IMR-90 (cell line): ENCODE data around the gene TCERG1L. TPM values are rescaled to one million over a fixed set of nuclear protein-coding genes. Genes with fewer than 3 reads are reported as not detected.

Source experiments
- ATAC-seq: fragments of 200-7000 bp; cut with Tn5 transposase; 2 replicates; pipeline ENCODE4 v1.9.1; 2020; ENCODE audit warnings: low read depth, mild to moderate bottlenecking, moderate library complexity
- BruUV-seq: library from RNA; stranded (reverse); fragments of 400-500 nt; replicated peaks from 2 replicates; lab custom pipeline; 2021; lab: Mats Ljungman, UMichigan
- CTCF ChIA-PET: fragments of 300-600 bp; formaldehyde crosslinking; extraction: SDS; loops from one replicate; lab custom pipeline; 2021; ENCODE audit warnings: antibody characterized with exemption; lab: Yijun Ruan, JAX
- POLR2A ChIA-PET: fragments of 300-600 bp; sonication (Branson Sonifier 250); formaldehyde crosslinking; loops from one replicate; lab custom pipeline; 2022; ENCODE audit warnings: antibody characterized with exemption; ENCODE audit not compliant: unreplicated experiment; lab: Charles Lee
- DNase-seq: peaks from one replicate; pipeline ENCODE4 v3.0.0; 2013
- H2AFZ ChIP-seq: replicated peaks from 2 replicates; pipeline ENCODE3; 2013; ENCODE audit warnings: low read length, mild to moderate bottlenecking; ENCODE audit not compliant: poor library complexity
- H2AK5ac ChIP-seq: 2 replicates; pipeline ENCODE4 v1.6.1; 2013; ENCODE audit warnings: low read depth, low read length, inconsistent platforms
- H2AK9ac ChIP-seq: replicated peaks from 2 replicates; pipeline ENCODE3; 2013; ENCODE audit warnings: mild to moderate bottlenecking, low read depth, low read length, moderate library complexity; ENCODE audit not compliant: poor library complexity
- H2BK120ac ChIP-seq: 2 replicates; pipeline ENCODE4 v1.6.1; 2013; ENCODE audit warnings: low read depth, low read length, inconsistent platforms
- H2BK15ac ChIP-seq: 3 replicates; pipeline ENCODE4 v1.6.1; 2013; ENCODE audit warnings: low read depth, low read length, inconsistent platforms
- H2BK20ac ChIP-seq: 2 replicates; pipeline ENCODE4 v1.6.1; 2013; ENCODE audit warnings: low read depth, mild to moderate bottlenecking, inconsistent platforms, low read length, moderate library complexity
- H2BK5ac ChIP-seq: 2 replicates; pipeline ENCODE4 v1.6.1; 2013; ENCODE audit warnings: mild to moderate bottlenecking, low read depth, low read length, inconsistent platforms; ENCODE audit not compliant: poor library complexity, severe bottlenecking
- H3K14ac ChIP-seq: replicated peaks from 2 replicates; pipeline ENCODE4 v1.6.1; 2013; ENCODE audit warnings: low read depth, low read length, inconsistent platforms
- H3K18ac ChIP-seq: 2 replicates; pipeline ENCODE4 v1.6.1; 2013; ENCODE audit warnings: low read depth, low read length, control low read depth
- H3K23ac ChIP-seq: 2 replicates; pipeline ENCODE4 v1.6.1; 2013; ENCODE audit warnings: low read depth, low read length, inconsistent platforms
- H3K27ac ChIP-seq: 2 replicates; pipeline ENCODE4 v1.5.1; 2013; ENCODE audit warnings: mild to moderate bottlenecking, control low read depth, low read length; ENCODE audit not compliant: insufficient read depth
- H3K27me3 ChIP-seq: 2 replicates; pipeline ENCODE4 v1.6.1; 2013; ENCODE audit warnings: low read length; ENCODE audit not compliant: control insufficient read depth, insufficient read depth
- H3K36me3 ChIP-seq: 2 replicates; pipeline ENCODE4 v1.6.1; 2013; ENCODE audit warnings: low read length, mixed read lengths; ENCODE audit not compliant: control insufficient read depth, insufficient read depth
- H3K4ac ChIP-seq: 2 replicates; pipeline ENCODE4 v1.6.1; 2013; ENCODE audit warnings: low read depth, low read length, inconsistent platforms
- H3K4me1 ChIP-seq: 2 replicates; pipeline ENCODE4 v1.6.1; 2013; ENCODE audit warnings: low read length, mixed read lengths; ENCODE audit not compliant: control insufficient read depth, insufficient read depth
- H3K4me2 ChIP-seq: 2 replicates; pipeline ENCODE4 v1.6.1; 2013; ENCODE audit warnings: low read depth, mild to moderate bottlenecking, control low read depth, low read length, moderate library complexity
- H3K4me3 ChIP-seq: 2 replicates; pipeline ENCODE4 v1.5.1; 2013; ENCODE audit warnings: low read depth, mild to moderate bottlenecking, control low read depth, low read length, moderate library complexity; ENCODE audit not compliant: insufficient read depth
- H3K56ac ChIP-seq: 2 replicates; pipeline ENCODE4 v1.6.1; 2013; ENCODE audit warnings: low read length, inconsistent platforms; ENCODE audit not compliant: insufficient read depth; ENCODE audit errors: extremely low read depth
- H3K79me1 ChIP-seq, 2 experiments: 2 replicates each; pipeline ENCODE4 v1.6.1; 2013; ENCODE audit warnings: low read length in 2 of 2, inconsistent platforms in 1 of 2, low read depth in 1 of 2
- H3K9ac ChIP-seq: 2 replicates; pipeline ENCODE4 v1.6.1; 2013; ENCODE audit warnings: low read depth, low read length, control low read depth
- H3K9me1 ChIP-seq: 2 replicates; pipeline ENCODE4 v1.6.1; 2013; ENCODE audit warnings: low read length, inconsistent platforms; ENCODE audit not compliant: insufficient read depth
- H3K9me3 ChIP-seq: 2 replicates; pipeline ENCODE4 v1.6.1; 2013; ENCODE audit warnings: low read length; ENCODE audit not compliant: control insufficient read depth, insufficient read depth
- H4K20me1 ChIP-seq: 2 replicates; pipeline ENCODE4 v1.6.1; 2013; ENCODE audit warnings: low read length, inconsistent platforms; ENCODE audit not compliant: insufficient read depth
- H4K5ac ChIP-seq: 2 replicates; pipeline ENCODE4 v1.6.1; 2013; ENCODE audit warnings: mild to moderate bottlenecking, low read depth, low read length, control low read depth
- H4K8ac ChIP-seq, 2 experiments: 2 replicates each; pipeline ENCODE4 v1.6.1; 2013; ENCODE audit warnings: low read depth in 2 of 2, low read length in 2 of 2, control low read depth in 1 of 2, inconsistent platforms in 1 of 2
- H4K91ac ChIP-seq: 2 replicates; pipeline ENCODE4 v1.6.1; 2013; ENCODE audit warnings: low read depth, low read length, inconsistent platforms; ENCODE audit not compliant: insufficient read depth
- MAFK ChIP-seq: IDR thresholded peaks from 2 replicates; pipeline ENCODE4 v1.6.1; 2012; ENCODE audit warnings: low read depth, low read length, improper control_type of control experiment
- MAZ ChIP-seq: IDR thresholded peaks from 2 replicates; pipeline ENCODE4 v1.6.1; 2012; ENCODE audit warnings: low read depth, mild to moderate bottlenecking, low read length, improper control_type of control experiment, moderate library complexity, borderline replicate concordance
- MXI1 ChIP-seq: IDR thresholded peaks from 2 replicates; pipeline ENCODE4 v1.6.1; 2012; ENCODE audit warnings: low read depth, mild to moderate bottlenecking, low read length, moderate library complexity, borderline replicate concordance
- POLR2A ChIP-seq: IDR thresholded peaks from 2 replicates; pipeline ENCODE4 v1.6.1; 2012; ENCODE audit warnings: mild to moderate bottlenecking, low read depth, low read length
- RAD21 ChIP-seq: IDR thresholded peaks from 2 replicates; pipeline ENCODE4 v1.6.1; 2012; ENCODE audit warnings: low read length, improper control_type of control experiment
- RCOR1 ChIP-seq: IDR thresholded peaks from 2 replicates; pipeline ENCODE4 v1.6.1; 2012; ENCODE audit warnings: mild to moderate bottlenecking, low read length, improper control_type of control experiment; ENCODE audit not compliant: insufficient replicate concordance
- SMC3 ChIP-seq: fragments of 150-350 bp; IDR thresholded peaks from 2 replicates; pipeline ENCODE4 v1.6.1; 2016; ENCODE audit warnings: low read depth, mild to moderate bottlenecking, antibody characterized with exemption, low read length, moderate library complexity
- WGBS, 2 experiments: methylation state at CpG; one replicate each; pipeline versions ENCODE4 v1.1.5 to v1.1.7; 2013; ENCODE audit warnings: missing lambda C conversion rate in 2 of 2; ENCODE audit not compliant: insufficient read length in 1 of 2; ENCODE audit errors: extremely low coverage in 2 of 2; 5-methylcytosine and 5-hydroxymethylcytosine counted together
- dilution Hi-C: fragments of 300-500 bp; cut with HindIII; formaldehyde crosslinking; loops from one replicate; pipeline ENCODE4 v1.14.3; 2018; ENCODE audit warnings: low sequenced_read_pairs; ENCODE audit not compliant: unreplicated experiment
- in situ Hi-C: fragments of 300-500 bp; cut with MboI; formaldehyde crosslinking; loops from 3 replicates; pipeline ENCODE4 v1.14.3; 2019; ENCODE audit warnings: low sequenced_read_pairs, inconsistent platforms, mixed read lengths
- intact Hi-C: fragments of 100-400 bp; cut with micrococcal nuclease; formaldehyde crosslinking; loops from 2 replicates; pipeline ENCODE4 v1.10.0; 2022
- polyA plus RNA-seq, 3 experiments: library from polyadenylated mRNA; depleted of rRNA; stranded (reverse); fragments of >200 nt; gene quantifications; 2 replicates each; pipeline ENCODE4 v1.2.3, GENCODE V29; 2012; ENCODE audit warnings: low replicate concordance in 1 of 3
- total RNA-seq: library from RNA; depleted of rRNA; stranded (reverse); fragments of >200 nt; gene quantifications from 2 replicates; pipeline ENCODE4 v1.2.3, GENCODE V29; 2012
- TF ChIP-seq, protein P1 (sequence below): conservative IDR thresholded peaks from 2 replicates; pipeline ENCODE4 v1.5.1; 2012; ENCODE audit warnings: mild to moderate bottlenecking, low read depth, low read length, improper control_type of control experiment
- TF ChIP-seq, protein P2 (sequence below): fragments of 150-350 bp; IDR thresholded peaks from 2 replicates; pipeline ENCODE4 v1.6.1; 2016; ENCODE audit warnings: low read depth, mild to moderate bottlenecking, low read length, moderate library complexity, borderline replicate concordance

TCERG1L gene
- total and polyA plus RNA-seq, 2 of the 4 experiments (the other 2 are of a cell fraction) = not detected

DNA sequence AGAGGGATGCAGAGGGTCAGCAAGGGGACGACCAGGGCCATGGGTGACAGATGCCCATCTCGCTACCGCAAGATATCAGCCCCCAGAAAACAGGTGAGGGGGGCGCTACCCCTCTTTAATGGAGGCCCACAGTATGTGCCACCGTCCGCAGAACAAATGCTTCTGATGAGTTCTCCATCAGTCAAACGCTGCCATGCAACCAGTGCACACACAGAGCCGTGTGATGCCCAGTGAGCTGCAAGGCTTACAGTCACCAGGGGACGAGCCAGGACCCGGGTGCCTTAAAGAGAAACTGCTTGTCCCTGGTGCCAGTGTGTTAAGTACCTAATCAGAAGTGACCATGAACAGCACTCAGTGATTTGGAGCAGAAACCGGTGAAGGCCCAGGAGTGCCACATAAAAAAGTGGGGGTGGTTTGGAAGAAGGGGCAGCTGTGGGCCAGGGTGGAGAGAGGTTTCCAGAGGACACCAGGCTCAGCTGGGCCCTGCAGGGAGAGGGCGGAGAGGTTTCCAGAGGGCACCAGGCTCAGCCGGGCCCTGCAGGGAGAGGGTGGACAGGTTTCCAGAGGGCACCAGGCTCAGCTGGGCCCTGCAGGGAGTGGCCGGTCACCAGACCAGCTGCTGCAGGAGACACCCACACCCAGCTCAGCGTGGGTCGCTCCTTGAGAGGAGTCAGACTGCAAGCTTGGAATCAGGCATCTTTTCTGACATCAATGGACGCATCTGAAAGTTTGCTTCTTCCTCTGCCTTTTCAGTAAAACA lies 50.9 kb downstream of the TCERG1L start:
- H4K91ac ChIP-seq = no peak overlapping the region
- dilution Hi-C loops (no loop called here), intact Hi-C loops (no loop called here), in situ Hi-C loops (no loop called here)
- no peak overlapping the region for H3K4me3 ChIP-seq
- H3K36me3 ChIP-seq = no peaks in the 10 kb centered on the region
- no peak overlapping the region for H4K5ac ChIP-seq
- no peak overlapping the region for H2AK5ac ChIP-seq
- no peak overlapping the region for H2AK9ac ChIP-seq
- no peak overlapping the region for H2BK20ac ChIP-seq
- H3K23ac ChIP-seq = no peak overlapping the region
- no TSS peak for BruUV-seq
- no peak overlapping the region for H3K18ac ChIP-seq
- H3K56ac ChIP-seq = no peak overlapping the region
- H3K9me1 ChIP-seq = no peaks in the 10 kb centered on the region
- WGBS, 2 experiments = 72% methylated on average over 10 of the region's 17 CpGs; no CpG with 5 or more reads in 1 of the 2 experiments
- H3K4me1 ChIP-seq = no peaks in the 10 kb centered on the region
- H2BK120ac ChIP-seq = no peak overlapping the region
- no peaks in the 10 kb centered on the region for H3K79me1 ChIP-seq
- no peak overlapping the region for H3K4me2 ChIP-seq
- H4K20me1 ChIP-seq = no peaks in the 10 kb centered on the region
- no peaks in the 10 kb centered on the region for H3K27me3 ChIP-seq
- ChIA-PET POLR2A (no interaction called here), CTCF (no interaction called here)
- no peak overlapping the region for H3K14ac ChIP-seq
- no peak overlapping the region for H3K9ac ChIP-seq
- TF ChIP-seq MXI1 = no peak
- TF ChIP-seq RCOR1 = no peak
- TF ChIP-seq, protein P1, sequence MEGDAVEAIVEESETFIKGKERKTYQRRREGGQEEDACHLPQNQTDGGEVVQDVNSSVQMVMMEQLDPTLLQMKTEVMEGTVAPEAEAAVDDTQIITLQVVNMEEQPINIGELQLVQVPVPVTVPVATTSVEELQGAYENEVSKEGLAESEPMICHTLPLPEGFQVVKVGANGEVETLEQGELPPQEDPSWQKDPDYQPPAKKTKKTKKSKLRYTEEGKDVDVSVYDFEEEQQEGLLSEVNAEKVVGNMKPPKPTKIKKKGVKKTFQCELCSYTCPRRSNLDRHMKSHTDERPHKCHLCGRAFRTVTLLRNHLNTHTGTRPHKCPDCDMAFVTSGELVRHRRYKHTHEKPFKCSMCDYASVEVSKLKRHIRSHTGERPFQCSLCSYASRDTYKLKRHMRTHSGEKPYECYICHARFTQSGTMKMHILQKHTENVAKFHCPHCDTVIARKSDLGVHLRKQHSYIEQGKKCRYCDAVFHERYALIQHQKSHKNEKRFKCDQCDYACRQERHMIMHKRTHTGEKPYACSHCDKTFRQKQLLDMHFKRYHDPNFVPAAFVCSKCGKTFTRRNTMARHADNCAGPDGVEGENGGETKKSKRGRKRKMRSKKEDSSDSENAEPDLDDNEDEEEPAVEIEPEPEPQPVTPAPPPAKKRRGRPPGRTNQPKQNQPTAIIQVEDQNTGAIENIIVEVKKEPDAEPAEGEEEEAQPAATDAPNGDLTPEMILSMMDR = no peak
- no peak for TF ChIP-seq POLR2A
- TF ChIP-seq SMC3 = no peak
- TF ChIP-seq MAFK = no peak
- TF ChIP-seq MAZ = no peak
- TF ChIP-seq RAD21 = no peak
- TF ChIP-seq, protein P2, sequence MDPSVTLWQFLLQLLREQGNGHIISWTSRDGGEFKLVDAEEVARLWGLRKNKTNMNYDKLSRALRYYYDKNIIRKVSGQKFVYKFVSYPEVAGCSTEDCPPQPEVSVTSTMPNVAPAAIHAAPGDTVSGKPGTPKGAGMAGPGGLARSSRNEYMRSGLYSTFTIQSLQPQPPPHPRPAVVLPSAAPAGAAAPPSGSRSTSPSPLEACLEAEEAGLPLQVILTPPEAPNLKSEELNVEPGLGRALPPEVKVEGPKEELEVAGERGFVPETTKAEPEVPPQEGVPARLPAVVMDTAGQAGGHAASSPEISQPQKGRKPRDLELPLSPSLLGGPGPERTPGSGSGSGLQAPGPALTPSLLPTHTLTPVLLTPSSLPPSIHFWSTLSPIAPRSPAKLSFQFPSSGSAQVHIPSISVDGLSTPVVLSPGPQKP = no peak
- H2AFZ ChIP-seq = no peak overlapping the region
- no peak overlapping the region for H2BK5ac ChIP-seq
- peaks cover 47% of the 10 kb centered on the region for H3K9me3 ChIP-seq
- no peak overlapping the region for H3K27ac ChIP-seq
- no peak overlapping the region for H3K4ac ChIP-seq
- H2BK15ac ChIP-seq = no peak overlapping the region
- no peak overlapping the region for H4K8ac ChIP-seq
- DNase-seq (no peak), ATAC-seq (no peak)
